RPMI7951 (cell line): ENCODE measurements around the gene ACSBG1. TPM values are rescaled to one million over a fixed set of nuclear protein-coding genes. Genes with fewer than 3 reads are reported as not detected.

Source experiments
- DNase-seq: peaks from one replicate; pipeline ENCODE4 v3.0.0-alpha.2; 2012; ENCODE audit warnings: low read depth
- total RNA-seq: library from RNA; depleted of rRNA; stranded (reverse); fragments of >200 nt; shearing (Covaris generic); gene quantifications from 2 replicates; pipeline ENCODE4 v1.2.3, GENCODE V29; 2014

Gene ACSBG1
- total RNA-seq, 1 experiment from 2014 or later: 0.24 TPM

GRCh38 chr15:78204351-78205309 is 29.7 kb downstream of the ACSBG1 start:
- DNase-seq: peak; percentile 63

- no peak for DNase-seq
These were observed 30.8 kb downstream of the ACSBG1 start for GRCh38 chr15:78203346-78204225.

- DNase-seq: no peak
These were observed 32.8 kb downstream of the ACSBG1 start for GRCh38 chr15:78201281-78202190.

- DNase-seq: no peak
These were observed 34.0 kb downstream of the ACSBG1 start for GRCh38 chr15:78200276-78200930.

GRCh38 chr15:78197632-78198031 is 36.7 kb downstream of the ACSBG1 start:
- no peak for DNase-seq

- no peak for DNase-seq
These were observed 38.6 kb downstream of the ACSBG1 start for GRCh38 chr15:78195735-78196201.

GRCh38 chr15:78194568-78194925 is 39.8 kb downstream of the ACSBG1 start:
- DNase-seq: no peak

GRCh38 chr15:78193731-78194567 is 40.4 kb downstream of the ACSBG1 start:
- no peak for DNase-seq

GRCh38 chr15:78192826-78193594 is 41.4 kb downstream of the ACSBG1 start:
- DNase-seq: no peak

GRCh38 chr15:78182821-78183220 is 51.5 kb downstream of the ACSBG1 start:
- DNase-seq: no peak

GRCh38 chr15:78182336-78182700 is 52.0 kb downstream of the ACSBG1 start:
- DNase-seq: no peak

GRCh38 chr15:78179906-78180305 is 54.5 kb downstream of the ACSBG1 start:
- no peak for DNase-seq

GRCh38 chr15:78179286-78179840 is 55.0 kb downstream of the ACSBG1 start:
- no peak for DNase-seq

- DNase-seq: no peak
These were observed 56.3 kb downstream of the ACSBG1 start for GRCh38 chr15:78178064-78178463.

GRCh38 chr15:78177447-78177873 is 56.9 kb downstream of the ACSBG1 start:
- DNase-seq: peak; percentile 26

- DNase-seq: no peak
These were observed 59.0 kb downstream of the ACSBG1 start for GRCh38 chr15:78175330-78175729.

GRCh38 chr15:78174401-78174800 is 60.0 kb downstream of the ACSBG1 start:
- DNase-seq: no peak

GRCh38 chr15:78171864-78172472 is 62.4 kb downstream of the ACSBG1 start:
- no peak for DNase-seq
